Right atrium auricular region (tissue), 2 donors: Measurements from ENCODE around the gene HDGFL3. TPM values are rescaled to one million over a fixed set of nuclear protein-coding genes. Genes with fewer than 3 reads are reported as not detected.

Experiments used
- DNase-seq: peaks from one replicate; pipeline ENCODE4 v3.0.0-alpha.2; 2019; ENCODE audit warnings: low spot score
- H3K27ac ChIP-seq, 2 donors: fragments of 200-600 bp; sonication (generic); 1 replicate in 1 of 2; 2 replicates in 1 of 2; pipeline ENCODE4 v1.5.1; 2016 to 2019
- H3K27me3 ChIP-seq, 2 donors: fragments of 200-600 bp; sonication (generic); one replicate each; pipeline versions ENCODE4 v1.5.1 to v1.6.0; 2017 to 2019
- H3K36me3 ChIP-seq: fragments of 200-600 bp; sonication (generic); one replicate; pipeline ENCODE4 v1.5.1; 2016
- H3K4me1 ChIP-seq, 2 donors: fragments of 200-600 bp; sonication (generic); one replicate each; pipeline versions ENCODE4 v1.5.1 to v1.6.0; 2017 to 2019
- H3K4me3 ChIP-seq, 2 donors: fragments of 200-600 bp; sonication (generic); 1 replicate in 1 of 2; 2 replicates in 1 of 2; pipeline ENCODE4 v1.5.1; 2017 to 2019; ENCODE audit warnings: mild to moderate bottlenecking in 1 of 2, moderate library complexity in 1 of 2
- H3K9me3 ChIP-seq, 2 donors: fragments of 200-600 bp; sonication (generic); one replicate each; pipeline ENCODE4 v1.5.1; 2019
- total RNA-seq, 2 donors: library from RNA; depleted of rRNA; stranded (reverse); fragments of >200 nt; gene quantifications; one replicate each; pipeline ENCODE4 v1.1.0, GENCODE V29; 2016
- TF ChIP-seq, protein P1 (sequence below), 2 donors: fragments of 200-600 bp; sonication (generic); IDR thresholded peaks; one replicate each; pipeline ENCODE4 v1.5.1; 2019; ENCODE audit warnings: antibody characterized with exemption in 2 of 2

The HDGFL3 gene
- total RNA-seq, 2 donors from 2014 or later = 25.6 to 30.0 TPM

DNA sequence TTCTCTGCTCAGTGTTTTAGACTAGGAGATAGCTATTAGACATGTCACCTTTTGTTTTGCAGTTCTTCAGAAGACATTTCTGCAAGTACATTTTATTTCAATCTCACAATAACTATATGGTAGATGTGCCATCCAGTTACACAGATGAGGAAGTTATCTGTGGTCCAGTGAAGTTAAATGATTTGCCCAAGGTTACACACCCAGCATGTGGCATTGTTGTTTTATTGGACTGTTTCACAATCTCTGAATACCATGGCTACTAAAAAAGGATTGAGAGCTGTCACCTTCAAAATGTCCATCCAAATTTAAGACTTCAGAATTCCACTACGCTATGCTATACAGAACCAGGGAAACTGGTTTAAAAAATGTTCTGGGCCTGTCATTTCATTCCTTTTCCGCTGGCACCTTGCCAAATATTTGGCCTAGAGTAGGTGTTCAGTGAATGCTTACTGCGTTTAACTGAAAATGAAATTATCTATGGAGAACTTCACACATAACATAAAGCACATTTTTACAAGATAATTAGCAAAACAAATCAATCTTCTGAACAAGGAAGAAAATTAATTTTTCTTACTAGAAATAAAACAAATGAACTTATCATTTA lies 80.0 kb downstream of the HDGFL3 start:
- DNase-seq = no peak
- no peaks in the 10 kb centered on the region for H3K9me3 ChIP-seq
- no peak overlapping the region for H3K4me3 ChIP-seq
- H3K27me3 ChIP-seq = no peaks in the 10 kb centered on the region
- peaks cover 7% of the 10 kb centered on the region for H3K36me3 ChIP-seq
- TF ChIP-seq, protein P1, sequence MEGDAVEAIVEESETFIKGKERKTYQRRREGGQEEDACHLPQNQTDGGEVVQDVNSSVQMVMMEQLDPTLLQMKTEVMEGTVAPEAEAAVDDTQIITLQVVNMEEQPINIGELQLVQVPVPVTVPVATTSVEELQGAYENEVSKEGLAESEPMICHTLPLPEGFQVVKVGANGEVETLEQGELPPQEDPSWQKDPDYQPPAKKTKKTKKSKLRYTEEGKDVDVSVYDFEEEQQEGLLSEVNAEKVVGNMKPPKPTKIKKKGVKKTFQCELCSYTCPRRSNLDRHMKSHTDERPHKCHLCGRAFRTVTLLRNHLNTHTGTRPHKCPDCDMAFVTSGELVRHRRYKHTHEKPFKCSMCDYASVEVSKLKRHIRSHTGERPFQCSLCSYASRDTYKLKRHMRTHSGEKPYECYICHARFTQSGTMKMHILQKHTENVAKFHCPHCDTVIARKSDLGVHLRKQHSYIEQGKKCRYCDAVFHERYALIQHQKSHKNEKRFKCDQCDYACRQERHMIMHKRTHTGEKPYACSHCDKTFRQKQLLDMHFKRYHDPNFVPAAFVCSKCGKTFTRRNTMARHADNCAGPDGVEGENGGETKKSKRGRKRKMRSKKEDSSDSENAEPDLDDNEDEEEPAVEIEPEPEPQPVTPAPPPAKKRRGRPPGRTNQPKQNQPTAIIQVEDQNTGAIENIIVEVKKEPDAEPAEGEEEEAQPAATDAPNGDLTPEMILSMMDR (IDR thresholded peaks at IDR 0.05) = no peak
- H3K27ac ChIP-seq = no peak overlapping the region
- H3K4me1 ChIP-seq = no peaks in the 10 kb centered on the region

DNA sequence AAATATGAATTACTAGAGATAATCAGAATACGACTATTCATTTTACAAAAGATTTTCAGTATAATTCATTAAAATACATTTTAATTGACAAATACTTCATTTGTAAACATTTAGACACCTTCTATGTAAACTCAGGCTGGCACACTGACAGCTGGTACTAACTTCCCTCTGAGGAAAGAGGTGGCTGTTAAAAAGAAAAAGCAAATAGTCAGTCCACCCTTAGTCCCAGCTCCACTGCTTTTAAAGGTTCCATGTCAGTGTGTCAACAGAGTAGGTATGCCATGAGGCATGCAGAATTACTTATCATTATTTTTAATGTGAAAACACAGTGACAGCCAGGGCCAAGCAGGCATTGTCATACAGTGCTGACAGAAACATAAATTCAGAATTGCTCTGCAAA lies 84.1 kb downstream of the HDGFL3 start:
- no peaks in the 10 kb centered on the region for H3K4me1 ChIP-seq
- H3K4me3 ChIP-seq = no peak overlapping the region
- DNase-seq = no peak
- H3K27me3 ChIP-seq = no peaks in the 10 kb centered on the region
- TF ChIP-seq, protein P1 (IDR thresholded peaks at IDR 0.05) = no peak
- peaks cover 10% of the 10 kb centered on the region for H3K36me3 ChIP-seq
- H3K27ac ChIP-seq = no peak overlapping the region
- no peaks in the 10 kb centered on the region for H3K9me3 ChIP-seq

DNA sequence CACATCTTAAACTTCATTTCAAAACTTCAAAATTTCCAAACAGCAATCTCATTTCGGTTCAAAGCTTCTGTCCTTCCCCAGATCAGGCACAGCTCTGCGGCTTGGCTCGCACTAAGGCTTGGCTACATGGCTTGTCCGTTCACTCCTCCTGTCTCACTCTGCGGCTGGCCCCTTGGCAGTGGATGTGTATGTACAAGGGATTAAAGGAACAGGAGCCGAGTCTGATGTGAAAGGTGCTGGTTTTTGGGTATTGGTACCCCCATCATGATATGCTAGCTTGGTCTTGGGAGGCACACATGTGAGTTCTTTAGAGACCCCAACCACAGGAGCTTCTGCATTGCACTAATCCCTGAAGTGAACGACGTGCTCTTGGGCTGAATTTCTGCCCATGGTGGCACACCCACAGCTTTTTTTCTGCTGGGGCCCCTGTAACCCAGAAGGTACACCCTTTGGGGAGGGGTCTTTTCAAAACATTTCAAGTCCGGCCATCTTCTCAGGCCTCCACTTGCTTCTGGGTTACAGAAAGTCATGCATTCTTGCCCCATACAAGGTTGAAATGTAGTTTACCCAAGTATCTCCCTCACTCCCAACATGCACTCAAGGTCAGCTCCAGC lies 87.5 kb downstream of the HDGFL3 start:
- H3K36me3 ChIP-seq = peaks cover 10% of the 10 kb centered on the region
- DNase-seq = no peak
- no peaks in the 10 kb centered on the region for H3K27me3 ChIP-seq
- no peak overlapping the region for H3K27ac ChIP-seq
- H3K4me3 ChIP-seq = no peak overlapping the region
- H3K9me3 ChIP-seq = no peaks in the 10 kb centered on the region
- TF ChIP-seq, protein P1 (IDR thresholded peaks at IDR 0.05) = no peak
- H3K4me1 ChIP-seq = no peaks in the 10 kb centered on the region

DNA sequence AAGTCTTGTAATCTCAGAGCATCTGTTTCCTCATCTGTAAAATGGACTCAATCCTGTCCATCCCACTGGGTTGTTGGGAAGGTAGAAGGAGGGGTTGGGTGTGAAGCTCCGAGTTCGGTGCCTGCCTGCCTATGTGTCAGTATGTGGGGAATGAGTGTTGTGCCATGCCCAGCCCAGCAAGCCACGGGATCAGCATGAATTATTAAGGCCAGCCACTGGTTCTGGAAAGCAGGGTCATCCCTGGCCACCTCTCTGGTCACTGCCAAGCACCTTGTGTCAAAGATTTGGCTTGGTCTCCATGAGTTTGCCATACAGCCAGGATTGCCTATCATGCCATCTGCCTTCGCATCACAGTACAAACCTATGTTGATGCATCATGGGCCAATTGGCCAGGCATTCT lies 88.7 kb downstream of the HDGFL3 start:
- Histone ChIP-seq H3K27ac (no peak overlapping the region), H3K27me3 (no peaks in the 10 kb centered on the region), H3K36me3 (peaks cover 21% of the 10 kb centered on the region), H3K9me3 (no peaks in the 10 kb centered on the region), H3K4me1 (no peaks in the 10 kb centered on the region), H3K4me3 (no peak overlapping the region)
- no peak for DNase-seq
- TF ChIP-seq, protein P1 (IDR thresholded peaks at IDR 0.05) = no peak

DNA sequence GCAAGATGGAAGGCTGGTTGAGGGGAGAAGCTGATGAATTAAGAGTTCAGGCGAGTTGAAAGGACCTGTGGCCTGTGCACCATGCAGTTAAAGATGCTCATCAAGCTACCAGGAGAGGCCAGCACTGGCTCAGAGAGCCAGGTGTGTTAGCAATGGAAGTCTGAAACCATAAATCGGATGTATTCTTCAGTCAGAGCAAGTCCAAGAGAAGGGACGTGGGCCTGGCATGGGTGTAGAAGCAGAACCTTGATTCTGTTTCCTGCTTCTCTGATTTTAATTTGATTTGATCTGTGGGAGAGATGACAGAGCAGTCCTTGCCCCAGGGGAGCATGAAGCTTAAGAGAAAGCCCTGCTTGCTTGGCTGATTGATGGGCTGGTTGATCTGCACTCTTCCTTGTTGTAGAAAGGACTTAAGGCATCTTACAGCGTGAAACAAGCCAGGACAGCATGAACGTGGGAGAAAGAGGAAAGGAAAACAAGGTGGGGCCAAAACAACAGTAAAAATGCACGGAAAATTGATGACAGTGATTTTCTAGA lies 89.3 kb downstream of the HDGFL3 start:
- no peak for DNase-seq
- H3K36me3 ChIP-seq = peaks cover 21% of the 10 kb centered on the region
- no peak overlapping the region for H3K4me3 ChIP-seq
- peaks cover 0 to 6% of the 10 kb centered on the region in 2 donors for H3K4me1 ChIP-seq
- no peak overlapping the region for H3K27ac ChIP-seq
- TF ChIP-seq, protein P1 (IDR thresholded peaks at IDR 0.05) = no peak
- H3K9me3 ChIP-seq = no peaks in the 10 kb centered on the region
- H3K27me3 ChIP-seq = no peaks in the 10 kb centered on the region
